HK-2 (cell line): ENCODE data around the gene CAPN15.

Source experiments
- DNase-seq: peaks from one replicate; pipeline ENCODE4 v3.0.0-alpha.2; 2018; ENCODE audit not compliant: unreplicated experiment

CAPN15 gene

DNA sequence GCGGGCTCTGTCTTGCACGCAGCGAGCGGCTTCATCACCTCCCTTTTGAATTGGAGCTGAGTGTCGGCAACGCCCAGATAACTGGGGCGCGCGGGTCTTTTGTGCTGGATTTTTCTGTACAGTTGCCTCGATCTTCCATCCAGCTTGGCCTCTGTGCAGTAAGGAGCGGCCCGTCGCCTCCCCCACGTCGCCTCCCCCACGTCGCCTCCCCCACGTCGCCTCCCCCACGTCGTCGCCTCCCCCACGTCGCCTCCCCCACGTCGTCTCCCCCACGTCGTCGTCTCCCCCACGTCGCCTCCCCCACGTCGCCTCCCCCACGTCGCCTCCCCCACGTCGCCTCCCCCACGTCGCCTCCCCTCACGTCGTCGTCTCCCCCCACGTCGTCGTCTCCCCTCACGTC, 17.0 kb downstream of the CAPN15 start:
- no peak for DNase-seq

DNA sequence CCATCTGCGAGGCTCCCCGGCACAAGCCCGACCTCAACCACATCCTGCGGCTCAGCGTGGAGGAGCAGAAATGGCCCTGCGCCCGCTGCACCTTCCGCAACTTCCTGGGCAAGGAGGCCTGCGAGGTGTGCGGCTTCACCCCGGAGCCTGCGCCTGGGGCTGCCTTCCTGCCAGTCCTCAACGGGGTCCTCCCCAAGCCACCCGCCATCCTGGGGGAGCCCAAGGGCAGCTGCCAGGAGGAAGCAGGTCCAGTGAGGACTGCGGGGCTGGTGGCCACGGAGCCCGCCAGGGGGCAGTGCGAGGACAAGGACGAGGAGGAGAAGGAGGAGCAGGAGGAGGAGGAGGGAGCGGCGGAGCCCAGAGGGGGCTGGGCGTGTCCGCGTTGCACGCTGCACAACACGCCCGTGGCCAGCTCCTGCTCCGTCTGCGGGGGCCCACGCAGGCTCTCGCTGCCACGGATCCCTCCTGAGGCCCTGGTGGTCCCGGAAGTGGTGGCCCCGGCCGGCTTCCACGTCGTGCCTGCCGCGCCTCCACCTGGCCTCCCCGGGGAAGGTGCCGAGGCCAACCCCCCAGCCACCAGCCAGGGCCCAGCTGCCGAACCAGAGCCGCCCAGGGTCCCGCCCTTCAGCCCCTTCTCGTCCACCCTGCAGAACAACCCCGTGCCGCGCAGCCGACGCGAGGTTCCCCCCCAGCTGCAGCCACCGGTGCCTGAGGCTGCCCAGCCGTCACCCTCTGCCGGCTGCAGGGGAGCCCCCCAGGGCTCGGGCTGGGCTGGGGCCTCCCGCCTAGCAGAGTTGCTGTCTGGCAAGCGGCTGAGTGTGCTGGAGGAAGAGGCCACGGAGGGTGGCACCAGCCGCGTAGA, 19.6 kb downstream of the CAPN15 start:
- no peak for DNase-seq

GRCh38 chr16:548586-548985, 21.1 kb downstream of the CAPN15 start:
- DNase-seq, result no peak

- DNase-seq, result no peak
Measured at GRCh38 chr16:549544-550263, 22.2 kb downstream of the CAPN15 start.

GRCh38 chr16:551210-551609, 23.7 kb downstream of the CAPN15 start:
- no peak for DNase-seq

DNA sequence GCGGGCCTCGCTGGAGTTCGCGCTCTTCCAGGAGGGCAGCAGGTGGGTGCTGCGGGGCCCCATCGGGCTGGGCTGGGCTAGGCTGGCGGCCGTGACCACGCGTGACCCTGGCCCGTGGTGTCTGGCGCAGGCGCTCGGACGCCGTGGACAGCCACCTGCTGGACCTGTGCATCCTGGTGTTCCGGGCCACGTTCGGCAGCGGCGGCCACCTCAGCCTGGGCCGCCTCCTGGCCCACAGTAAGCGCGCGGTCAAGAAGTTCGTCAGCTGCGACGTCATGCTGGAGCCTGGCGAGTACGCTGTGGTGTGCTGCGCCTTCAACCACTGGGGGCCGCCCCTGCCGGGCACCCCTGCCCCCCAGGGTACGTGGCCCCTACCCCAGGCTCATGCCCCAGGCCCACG, 24.7 kb downstream of the CAPN15 start:
- no peak for DNase-seq

- no peak for DNase-seq
Measured at GRCh38 chr16:553601-554296, 26.2 kb downstream of the CAPN15 start.

DNA sequence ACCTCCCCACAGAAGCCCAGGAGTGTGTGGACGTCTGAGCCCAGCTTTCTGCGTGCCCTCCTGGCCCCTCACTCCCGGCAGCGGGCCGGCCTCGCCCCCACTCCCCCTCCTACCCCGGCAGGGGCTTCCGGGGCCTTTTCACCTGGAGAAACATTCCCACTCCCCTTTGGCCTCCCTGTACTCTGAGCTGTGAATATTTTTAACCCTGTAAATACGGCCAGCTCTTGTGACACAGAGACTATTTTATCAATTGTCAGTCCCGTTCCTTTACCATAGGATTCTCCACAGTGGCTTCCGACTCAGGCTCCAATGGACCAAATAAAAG, 26.7 kb downstream of the CAPN15 start:
- no peak for DNase-seq

DNA sequence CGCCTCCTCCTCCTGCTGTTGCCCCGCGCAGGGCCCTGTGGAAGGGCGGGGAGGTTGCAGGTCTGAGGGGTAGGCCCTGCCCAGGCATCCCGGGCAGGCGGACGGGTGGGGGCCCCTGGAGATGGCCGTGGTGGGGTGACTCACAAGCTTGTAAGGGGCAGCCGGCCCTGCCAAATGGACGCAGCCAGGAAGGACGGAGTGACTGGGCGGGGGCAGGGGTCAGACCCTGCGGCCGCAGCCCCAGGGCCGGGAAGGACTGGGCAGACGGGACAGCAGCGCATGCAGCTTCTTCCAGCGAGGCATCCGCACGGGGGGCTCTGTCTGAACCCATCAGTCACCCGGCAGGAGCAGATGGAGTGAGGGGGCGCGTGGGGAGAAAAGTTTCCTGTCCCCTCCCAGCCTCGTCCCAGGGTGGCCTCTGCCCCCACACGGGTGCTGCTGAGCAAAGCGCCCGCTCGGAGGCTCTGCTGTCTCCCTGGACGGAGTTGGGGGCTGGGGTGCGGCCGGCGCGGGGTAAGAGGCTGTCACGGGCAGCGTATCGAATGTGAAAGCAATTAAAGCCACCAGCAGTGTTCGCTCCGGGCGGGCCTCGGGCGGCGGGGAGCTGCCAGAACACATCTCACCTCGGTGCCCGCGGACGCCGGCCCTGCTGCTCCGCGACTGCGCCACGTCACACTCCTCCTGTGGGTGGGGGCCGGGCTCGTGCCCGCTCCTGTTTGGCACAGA, 27.3 kb downstream of the CAPN15 start:
- DNase-seq, result no peak

DNA sequence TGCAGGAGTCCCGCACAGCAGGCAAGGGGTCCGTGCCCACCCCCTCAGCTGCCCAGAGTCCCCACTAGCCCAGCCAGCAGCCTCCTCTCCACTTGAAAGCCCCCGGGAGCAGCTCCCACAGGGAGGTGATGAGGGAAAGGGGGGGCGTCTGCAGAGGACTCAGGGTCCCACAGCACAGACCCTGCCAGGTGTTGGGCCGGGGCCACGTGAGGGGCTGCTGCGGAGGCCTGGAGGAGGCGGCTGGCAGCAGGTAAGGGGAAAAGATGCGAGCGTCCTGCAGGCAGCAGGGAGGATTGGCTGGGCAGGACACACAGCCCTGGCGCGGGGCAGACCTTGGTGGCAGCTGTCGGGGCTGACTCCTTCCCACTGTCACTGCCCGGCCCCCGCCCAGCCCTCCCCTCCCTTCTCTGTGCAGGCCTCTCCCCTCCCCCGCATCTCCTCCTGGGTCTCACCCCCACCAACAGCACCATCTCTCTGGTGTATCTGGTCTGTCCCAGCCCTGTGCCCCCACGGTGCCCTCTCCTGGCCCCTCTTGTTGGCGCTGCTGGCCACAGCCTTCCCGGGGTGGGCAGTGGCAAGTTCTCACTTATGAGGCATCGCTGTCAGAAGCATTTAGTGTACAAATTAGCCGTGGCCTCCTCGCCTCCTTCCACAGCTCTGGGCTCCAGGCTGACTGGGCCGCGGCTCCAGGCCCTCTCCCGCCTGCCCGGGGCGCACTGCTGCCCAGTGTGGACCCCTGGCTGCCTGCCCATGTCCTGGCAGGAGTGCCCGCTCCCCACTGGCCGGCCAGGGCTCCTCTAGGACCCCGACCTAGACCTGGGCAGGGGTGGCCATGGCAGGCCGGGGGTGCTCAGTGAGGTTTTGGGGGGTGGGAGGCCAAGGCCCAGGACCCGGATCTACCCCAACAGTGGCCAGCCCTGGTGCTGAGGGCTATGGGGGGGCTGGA, 28.3 kb downstream of the CAPN15 start:
- DNase-seq, result no peak

DNA sequence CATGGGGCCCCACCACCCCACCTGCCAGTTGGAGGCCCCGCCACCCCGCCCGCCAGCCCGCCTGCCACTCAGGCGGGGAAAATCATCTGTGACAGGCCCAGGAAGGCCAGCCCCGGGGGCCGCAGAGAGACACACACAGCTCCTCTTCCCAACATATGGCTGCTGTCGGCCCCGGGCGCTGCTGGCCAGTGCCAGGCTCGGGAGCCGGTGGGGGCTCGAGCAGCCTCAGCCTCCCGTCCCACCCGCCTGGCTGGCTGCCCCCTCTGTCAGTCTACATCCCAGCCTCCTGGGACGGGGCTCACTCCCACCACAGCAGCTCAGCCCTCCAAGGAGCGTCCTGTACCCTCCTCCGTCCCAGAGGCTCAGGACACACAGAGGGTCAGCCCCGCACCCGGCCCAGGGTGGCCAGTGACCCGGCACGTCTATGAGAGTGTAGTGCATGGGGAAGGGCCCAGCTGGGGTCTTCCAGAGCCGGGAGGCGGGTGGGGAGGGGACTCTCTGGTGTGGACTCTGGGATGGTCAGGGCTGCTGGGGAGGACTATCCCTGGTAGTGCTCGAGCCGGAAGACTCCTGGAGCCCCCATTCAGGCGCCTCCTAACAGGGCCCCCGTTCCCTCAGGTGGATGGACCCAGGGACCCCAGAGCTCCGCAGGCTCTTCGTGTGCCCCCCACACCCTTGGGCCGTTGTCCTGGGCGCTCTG, 29.1 kb downstream of the CAPN15 start:
- no peak for DNase-seq

DNA sequence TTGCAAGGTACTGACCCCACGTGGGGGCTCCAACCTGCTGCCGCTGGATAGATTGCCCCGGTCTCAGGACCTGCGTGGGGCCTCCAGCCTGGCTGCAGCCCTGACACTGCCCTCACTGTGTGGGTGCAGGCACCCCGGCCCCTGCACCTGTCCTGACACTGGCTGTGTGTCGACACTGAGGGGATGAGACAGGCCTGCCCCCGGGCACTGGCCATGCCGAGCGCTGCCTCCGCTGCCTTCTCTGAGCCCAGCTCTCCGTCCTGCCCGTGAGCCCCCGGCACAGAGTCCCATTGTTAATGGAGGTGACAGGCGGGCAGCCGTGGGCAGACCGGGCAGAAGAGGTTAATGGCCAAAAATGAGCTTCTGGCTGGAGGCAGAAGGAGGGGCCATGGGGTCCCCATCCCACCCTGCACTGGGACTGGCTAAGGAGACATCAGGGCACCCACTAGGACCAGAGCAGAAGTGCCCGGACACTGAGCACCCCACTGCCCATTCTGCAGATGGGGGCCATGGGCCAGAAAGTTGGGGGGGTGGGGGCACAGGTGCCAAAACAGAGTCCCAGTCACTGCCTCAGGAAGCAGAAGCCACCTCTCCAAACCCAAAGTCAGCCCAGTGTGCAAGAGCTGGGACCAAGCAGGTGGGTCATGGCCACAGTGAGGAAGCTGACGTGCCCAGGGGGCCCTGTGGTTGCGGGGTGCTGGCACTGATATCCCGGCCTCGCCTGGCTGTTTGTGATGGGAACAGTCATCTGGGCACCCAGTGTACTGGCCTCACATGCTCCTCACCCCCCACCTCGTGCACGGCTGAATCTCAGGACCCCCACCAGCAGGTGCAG, 30.2 kb downstream of the CAPN15 start:
- DNase-seq, result no peak

GRCh38 chr16:558298-559020, 30.9 kb downstream of the CAPN15 start:
- no peak for DNase-seq

DNA sequence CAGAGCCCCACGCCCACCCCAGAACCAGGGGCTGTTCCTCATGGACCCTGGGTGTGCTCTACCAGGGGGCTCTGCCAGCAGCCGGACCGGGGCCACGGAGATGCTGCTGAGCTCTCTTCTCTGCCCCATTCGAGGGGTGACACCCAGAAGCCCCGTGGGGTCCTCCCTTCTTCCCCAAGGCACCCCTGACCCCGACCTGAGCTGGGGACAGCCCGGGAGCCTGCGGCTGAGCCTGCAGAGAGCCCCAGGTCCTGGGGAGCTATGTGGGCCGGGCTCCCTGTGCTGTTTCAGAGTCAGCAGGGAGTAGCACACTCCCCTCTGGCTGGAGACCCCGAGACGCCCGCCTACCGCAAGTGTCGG, 31.5 kb downstream of the CAPN15 start:
- no peak for DNase-seq

DNA sequence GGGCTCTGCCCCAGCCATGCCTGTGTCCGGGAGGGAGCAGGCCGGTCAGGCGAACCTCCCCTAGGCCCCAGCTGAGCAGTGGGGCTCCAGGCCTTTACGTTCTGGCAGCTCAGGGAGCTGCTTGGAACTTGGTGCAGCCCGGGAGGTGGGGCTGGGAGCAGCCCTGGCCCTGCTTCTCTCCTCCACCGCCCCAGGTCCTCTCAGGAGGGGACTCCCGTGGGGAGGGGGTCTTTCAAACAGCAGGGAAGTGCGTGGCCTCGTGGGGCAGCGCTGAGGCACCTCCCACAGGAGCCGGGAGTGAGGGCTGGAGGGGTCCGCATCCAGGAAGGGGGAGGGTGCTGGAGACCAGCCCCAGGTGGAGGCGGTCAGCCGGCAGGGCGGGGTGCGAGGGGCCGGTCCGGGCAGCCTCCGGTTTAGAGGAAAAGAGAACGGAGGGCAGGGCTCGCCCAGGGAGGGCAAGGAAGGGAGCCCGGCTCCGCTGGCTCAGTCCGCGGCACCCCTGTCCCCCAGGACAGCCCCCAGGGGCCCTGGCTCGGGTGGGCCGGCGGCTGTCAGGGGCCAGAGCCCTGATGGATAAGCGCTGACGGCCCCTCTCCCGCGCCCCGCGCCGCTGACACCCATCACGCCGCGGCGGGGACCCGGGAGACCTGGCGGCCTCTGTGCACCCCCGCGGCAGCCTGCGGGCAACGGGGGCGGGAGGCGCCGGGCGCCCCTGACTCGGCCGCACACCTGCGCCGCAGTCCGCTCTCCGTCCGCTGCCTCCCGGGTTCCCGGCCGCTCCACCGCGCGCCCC, 32.1 kb downstream of the CAPN15 start:
- no peak for DNase-seq

- no peak for DNase-seq
Measured at GRCh38 chr16:560204-560700, 32.7 kb downstream of the CAPN15 start, which contains the start of gene PRR35. Gene PRR35, plus strand, starts transcription at chr16:560394. Its CDS starts 2,901 bp downstream, at chr16:563295.

- no peak for DNase-seq
Measured at GRCh38 chr16:560701-561412, 33.3 kb downstream of the CAPN15 start.
